Dermis microvascular lymphatic vessel endothelial cell (primary cell): ENCODE results near the gene DLGAP4. TPM values are rescaled to one million over a fixed set of nuclear protein-coding genes. Genes with fewer than 3 reads are reported as not detected.
"Not testable (repeated sequence)": the region's sequence is repeated elsewhere in the genome, so short reads cannot be mapped to it uniquely, and the experiment has no call there.

Experiments
- DNase-seq, 2 donors: peaks; one replicate each; pipeline versions ENCODE4 v3.0.0 to v3.0.0-alpha.2; 2010; ENCODE audit warnings: low read depth in 2 of 2
- total RNA-seq: library from RNA; depleted of rRNA; stranded (reverse); fragments of >200 nt; gene quantifications from 2 replicates; pipeline ENCODE4 v1.2.1, GENCODE V29; 2014

The DLGAP4 gene
- total RNA-seq, 1 donor from 2014 or later, result 7.8 TPM

GRCh38 chr20:36468149-36469000, 162.2 kb downstream of the DLGAP4 start:
- no peak for DNase-seq

GRCh38 chr20:36469973-36470372, 163.8 kb downstream of the DLGAP4 start:
- DNase-seq, result peak in 1 of 2 donors; percentile 47

GRCh38 chr20:36471885-36472636, 165.9 kb downstream of the DLGAP4 start:
- DNase-seq, result no peak

GRCh38 chr20:36472637-36473090, 166.5 kb downstream of the DLGAP4 start:
- no peak for DNase-seq

- no peak for DNase-seq
These were observed 167.0 kb downstream of the DLGAP4 start for GRCh38 chr20:36473164-36473563.

GRCh38 chr20:36474563-36474962, 168.4 kb downstream of the DLGAP4 start:
- no peak for DNase-seq

GRCh38 chr20:36475054-36475453, 168.9 kb downstream of the DLGAP4 start:
- DNase-seq, result not testable (repeated sequence)

GRCh38 chr20:36477475-36477874, 171.3 kb downstream of the DLGAP4 start:
- no peak for DNase-seq

- DNase-seq, result no peak
These were observed 172.2 kb downstream of the DLGAP4 start for GRCh38 chr20:36478137-36478905.

GRCh38 chr20:36479938-36480337, 173.8 kb downstream of the DLGAP4 start:
- no peak for DNase-seq

- no peak for DNase-seq
These were observed 174.4 kb downstream of the DLGAP4 start for GRCh38 chr20:36480456-36481048.

- DNase-seq, result no peak
These were observed 175.4 kb downstream of the DLGAP4 start for GRCh38 chr20:36481380-36482043.

GRCh38 chr20:36482044-36482473, 175.9 kb downstream of the DLGAP4 start:
- DNase-seq, result no peak

- DNase-seq, result no peak
These were observed 177.2 kb downstream of the DLGAP4 start for GRCh38 chr20:36483209-36483918.

- DNase-seq, result no peak
These were observed 178.0 kb downstream of the DLGAP4 start for GRCh38 chr20:36483919-36484808.

GRCh38 chr20:36485286-36485685, 179.1 kb downstream of the DLGAP4 start:
- no peak for DNase-seq

GRCh38 chr20:36487069-36487468, 180.9 kb downstream of the DLGAP4 start:
- no peak for DNase-seq

GRCh38 chr20:36490191-36490590, 184.1 kb downstream of the DLGAP4 start:
- DNase-seq, result no peak
